C4-2B (cell line): ENCODE measurements around the gene EFNA2.
"Not testable (repeated sequence)": the region's sequence is repeated elsewhere in the genome, so short reads cannot be mapped to it uniquely, and the experiment has no call there.

Experiments
- ZFX ChIP-seq: fragments of 450-650 bp; IDR thresholded peaks from 2 replicates; pipeline ENCODE4 v1.6.1; 2017
- TF ChIP-seq, protein P1 (sequence below): fragments of 450-650 bp; conservative IDR thresholded peaks from 2 replicates; pipeline ENCODE4 v1.5.1; 2017; ENCODE audit warnings: mild to moderate bottlenecking

DNA sequence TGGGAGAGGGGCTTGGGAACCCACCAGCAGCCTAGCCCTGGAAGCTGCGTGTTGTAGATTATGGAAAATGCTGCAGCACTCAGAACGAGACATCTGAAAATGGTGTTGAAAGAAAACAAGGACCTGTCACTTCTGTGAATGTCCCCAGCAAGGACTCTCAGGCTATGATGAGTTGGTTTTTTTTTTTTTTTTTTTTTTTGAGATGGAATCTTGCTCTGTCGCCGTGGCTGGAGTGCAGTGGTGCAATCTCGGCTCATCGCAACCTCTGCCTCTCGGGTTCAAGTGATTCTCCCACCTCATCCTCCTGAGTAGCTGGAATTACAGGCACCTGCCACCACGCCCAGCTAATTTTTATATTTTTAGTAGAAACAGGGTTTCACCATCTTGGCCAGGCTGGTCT is 46.5 kb downstream of the EFNA2 start:
- TF ChIP-seq, protein P1, sequence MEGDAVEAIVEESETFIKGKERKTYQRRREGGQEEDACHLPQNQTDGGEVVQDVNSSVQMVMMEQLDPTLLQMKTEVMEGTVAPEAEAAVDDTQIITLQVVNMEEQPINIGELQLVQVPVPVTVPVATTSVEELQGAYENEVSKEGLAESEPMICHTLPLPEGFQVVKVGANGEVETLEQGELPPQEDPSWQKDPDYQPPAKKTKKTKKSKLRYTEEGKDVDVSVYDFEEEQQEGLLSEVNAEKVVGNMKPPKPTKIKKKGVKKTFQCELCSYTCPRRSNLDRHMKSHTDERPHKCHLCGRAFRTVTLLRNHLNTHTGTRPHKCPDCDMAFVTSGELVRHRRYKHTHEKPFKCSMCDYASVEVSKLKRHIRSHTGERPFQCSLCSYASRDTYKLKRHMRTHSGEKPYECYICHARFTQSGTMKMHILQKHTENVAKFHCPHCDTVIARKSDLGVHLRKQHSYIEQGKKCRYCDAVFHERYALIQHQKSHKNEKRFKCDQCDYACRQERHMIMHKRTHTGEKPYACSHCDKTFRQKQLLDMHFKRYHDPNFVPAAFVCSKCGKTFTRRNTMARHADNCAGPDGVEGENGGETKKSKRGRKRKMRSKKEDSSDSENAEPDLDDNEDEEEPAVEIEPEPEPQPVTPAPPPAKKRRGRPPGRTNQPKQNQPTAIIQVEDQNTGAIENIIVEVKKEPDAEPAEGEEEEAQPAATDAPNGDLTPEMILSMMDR = not testable (repeated sequence)
- not testable (repeated sequence) for TF ChIP-seq ZFX
